Measurements from ENCODE around the gene NACC2. TPM values are rescaled to one million over a fixed set of nuclear protein-coding genes. Genes with fewer than 3 reads are reported as not detected.

The NACC2 gene
- total RNA-seq, 4 donors from 2014 or later, result 22.2 to 64.3 (median 26.5) TPM

DNA sequence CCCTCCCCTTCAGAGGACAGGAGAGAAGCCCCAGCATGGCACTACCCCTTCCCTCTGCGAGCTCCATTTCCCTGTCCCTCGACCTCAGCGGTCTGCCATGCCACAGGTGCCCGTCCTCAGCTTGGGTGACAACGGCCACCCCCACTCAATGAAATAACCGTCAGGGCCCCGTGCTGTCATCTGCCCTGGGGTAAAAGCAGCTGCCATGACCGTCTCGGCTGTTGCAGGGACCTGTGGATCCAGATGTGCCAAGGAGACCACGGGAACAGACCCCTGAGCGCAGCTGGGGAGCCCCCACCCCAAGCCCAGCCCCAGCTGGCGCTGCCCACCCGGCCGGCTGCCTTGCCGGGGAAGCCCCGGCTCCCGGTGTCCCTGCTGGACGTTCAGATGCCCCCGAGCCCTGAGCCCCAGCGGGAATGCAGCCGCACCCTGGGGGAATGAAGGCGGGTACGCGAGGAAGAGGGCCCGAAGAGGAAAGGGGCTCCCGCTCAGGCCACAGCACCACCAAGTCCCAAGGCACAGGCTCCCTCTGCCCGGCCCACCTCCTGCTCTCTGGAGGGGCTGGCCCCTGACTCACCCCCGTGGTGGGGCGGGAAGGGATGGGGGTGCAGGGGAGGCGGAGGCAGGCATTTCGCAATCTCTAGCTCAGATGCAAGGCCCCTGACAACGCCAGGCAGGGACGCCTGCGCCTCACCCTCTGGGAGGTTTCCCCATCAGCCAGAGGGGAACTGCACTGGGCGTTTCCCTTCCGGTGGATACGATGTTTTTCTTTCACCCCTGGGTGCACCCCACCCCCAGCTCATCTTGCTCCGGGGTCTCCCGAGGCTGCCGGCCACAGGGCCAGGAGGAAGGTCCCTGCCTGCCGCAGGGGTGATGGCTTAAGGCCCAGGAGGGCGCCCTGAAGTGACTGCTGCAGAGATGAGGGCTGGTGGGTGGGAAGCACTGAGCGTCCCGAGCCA lies 49.2 kb downstream of the NACC2 start:
- Histone ChIP-seq H3K36me3 (peaks cover 0 to 8% (median 0%) of the 10 kb centered on the region in 4 donors), H3K27ac (no peak overlapping the region), H3K4me3 (no peak overlapping the region), H3K4me1 (peaks cover 2 to 9% (median 6%) of the 10 kb centered on the region in 4 donors), H3K27me3 (no peaks in the 10 kb centered on the region), H3K9me3 (no peaks in the 10 kb centered on the region)
- no peak for TF ChIP-seq POLR2AphosphoS5 (IDR thresholded peaks at IDR 0.05)
- TF ChIP-seq, protein P1, sequence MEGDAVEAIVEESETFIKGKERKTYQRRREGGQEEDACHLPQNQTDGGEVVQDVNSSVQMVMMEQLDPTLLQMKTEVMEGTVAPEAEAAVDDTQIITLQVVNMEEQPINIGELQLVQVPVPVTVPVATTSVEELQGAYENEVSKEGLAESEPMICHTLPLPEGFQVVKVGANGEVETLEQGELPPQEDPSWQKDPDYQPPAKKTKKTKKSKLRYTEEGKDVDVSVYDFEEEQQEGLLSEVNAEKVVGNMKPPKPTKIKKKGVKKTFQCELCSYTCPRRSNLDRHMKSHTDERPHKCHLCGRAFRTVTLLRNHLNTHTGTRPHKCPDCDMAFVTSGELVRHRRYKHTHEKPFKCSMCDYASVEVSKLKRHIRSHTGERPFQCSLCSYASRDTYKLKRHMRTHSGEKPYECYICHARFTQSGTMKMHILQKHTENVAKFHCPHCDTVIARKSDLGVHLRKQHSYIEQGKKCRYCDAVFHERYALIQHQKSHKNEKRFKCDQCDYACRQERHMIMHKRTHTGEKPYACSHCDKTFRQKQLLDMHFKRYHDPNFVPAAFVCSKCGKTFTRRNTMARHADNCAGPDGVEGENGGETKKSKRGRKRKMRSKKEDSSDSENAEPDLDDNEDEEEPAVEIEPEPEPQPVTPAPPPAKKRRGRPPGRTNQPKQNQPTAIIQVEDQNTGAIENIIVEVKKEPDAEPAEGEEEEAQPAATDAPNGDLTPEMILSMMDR (IDR thresholded peaks at IDR 0.05), result no peak
- in situ Hi-C loops (cut with MboI; ENCODE audit: low pct_ligation_motif_present in 1 of 4, low pct_unique_long_range_greater_than_20kb in 1 of 4, low sequenced_read_pairs in 3 of 4) (no loop called here), intact Hi-C loops (cut with DNase I; ENCODE audit: low total_unique reads) (no loop called here)
- no peak for DNase-seq
- WGBS, 2 donors (ENCODE audit: low coverage in 1 of 2), result 47 to 78% methylated on average over 3 to 25 of the region's 44 CpGs

DNA sequence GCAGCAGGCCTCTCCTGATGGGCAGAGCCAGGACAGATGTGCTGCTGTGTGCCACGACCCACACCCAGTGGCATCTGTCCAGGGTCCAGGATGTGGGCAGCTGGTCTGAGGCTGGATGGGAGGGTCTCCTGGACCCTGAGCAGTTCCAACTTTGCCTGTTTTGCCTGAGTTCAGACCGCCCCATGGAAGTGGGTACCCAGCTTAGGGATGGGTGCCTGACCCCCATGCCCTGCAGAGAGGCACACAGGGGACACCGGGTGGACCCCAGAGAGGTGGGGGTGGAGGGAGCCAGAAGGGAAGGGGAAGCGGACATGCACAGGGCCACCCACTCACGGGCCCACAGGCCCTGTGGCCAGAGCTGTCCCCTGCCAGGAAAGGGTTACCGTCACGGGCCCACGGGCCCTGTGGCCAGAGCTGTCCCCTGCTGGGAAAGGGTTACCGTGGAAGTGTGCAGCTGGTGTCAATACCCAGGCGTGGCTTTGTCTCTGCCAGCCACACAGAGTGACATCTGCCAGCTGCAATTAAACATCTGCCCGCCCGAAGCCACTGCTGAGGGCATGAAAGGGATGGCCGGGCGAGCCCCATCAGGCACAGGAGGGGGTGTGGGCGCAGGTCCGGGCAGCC lies 50.0 kb downstream of the NACC2 start:
- Histone ChIP-seq H3K4me3 (no peak overlapping the region), H3K27ac (no peak overlapping the region), H3K27me3 (no peaks in the 10 kb centered on the region), H3K4me1 (peaks cover 0 to 1% (median 0%) of the 10 kb centered on the region in 4 donors), H3K36me3 (peaks cover 0 to 8% (median 0%) of the 10 kb centered on the region in 4 donors), H3K9me3 (no peaks in the 10 kb centered on the region)
- WGBS, 2 donors (ENCODE audit: low coverage in 1 of 2), result 60% methylated on average over 15 of the region's 16 CpGs; no CpG with 5 or more reads in 1 of the 2 donors
- in situ Hi-C loops (cut with MboI; ENCODE audit: low pct_ligation_motif_present in 1 of 4, low pct_unique_long_range_greater_than_20kb in 1 of 4, low sequenced_read_pairs in 3 of 4), result no loop called here
- TF ChIP-seq POLR2A (IDR thresholded peaks at IDR 0.05) (no peak), POLR2AphosphoS5 (IDR thresholded peaks at IDR 0.05) (no peak), EP300 (IDR thresholded peaks at IDR 0.05; ENCODE audit: low read depth) (no peak)
- TF ChIP-seq, protein P1 (IDR thresholded peaks at IDR 0.05), result no peak
- intact Hi-C loops (cut with DNase I; ENCODE audit: low total_unique reads), result no loop called here
- DNase-seq, result no peak

DNA sequence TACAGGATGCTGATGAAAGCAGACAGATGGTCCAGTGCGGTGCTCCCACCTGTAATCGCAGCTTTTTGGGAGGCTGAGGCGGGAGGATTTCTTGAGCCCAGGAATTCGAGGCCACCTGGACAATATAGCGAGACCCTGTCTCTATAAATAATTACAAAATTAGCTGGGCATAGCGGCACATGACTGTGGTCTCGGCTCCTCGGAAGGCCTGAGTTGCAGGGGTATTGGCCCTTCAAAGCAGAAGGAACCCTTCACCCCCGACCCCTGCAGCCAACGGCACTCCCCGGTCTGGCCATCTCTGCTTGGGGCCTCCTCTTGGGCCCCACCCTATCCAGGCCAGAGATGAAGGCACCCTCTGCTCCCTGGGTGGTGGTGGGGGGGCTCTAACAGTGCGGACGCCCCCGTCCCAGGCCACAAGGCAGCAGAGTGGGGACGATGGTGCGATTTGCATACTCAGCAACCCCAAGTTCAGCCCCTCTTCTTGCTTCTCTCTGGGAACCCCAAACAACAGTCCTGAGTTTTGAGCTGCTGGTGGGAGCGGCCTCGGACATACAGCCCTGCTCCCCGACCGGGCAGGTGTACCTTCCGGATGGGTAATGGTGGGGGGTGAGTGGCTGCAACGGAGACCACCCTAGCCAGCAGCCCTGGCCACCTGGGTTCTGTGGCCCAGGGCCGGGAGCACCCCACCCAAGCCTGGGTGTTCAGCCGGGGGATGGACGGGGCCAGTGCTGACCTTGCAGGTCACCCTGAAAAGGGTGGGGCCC lies 50.7 kb downstream of the NACC2 start:
- no peak for DNase-seq
- no peaks in the 10 kb centered on the region for H3K27me3 ChIP-seq
- 92 to 100% methylated on average over 1 to 25 of the region's 25 CpGs for WGBS, 2 donors (ENCODE audit: low coverage in 1 of 2)
- H3K9me3 ChIP-seq, result peaks cover 0 to 4% of the 10 kb centered on the region in 2 donors
- TF ChIP-seq POLR2AphosphoS5 (IDR thresholded peaks at IDR 0.05), result no peak
- TF ChIP-seq, protein P1 (IDR thresholded peaks at IDR 0.05), result no peak
- no peak for TF ChIP-seq EP300 (IDR thresholded peaks at IDR 0.05; ENCODE audit: low read depth)
- no peak for TF ChIP-seq POLR2A (IDR thresholded peaks at IDR 0.05)
- in situ Hi-C loops (cut with MboI; ENCODE audit: low pct_ligation_motif_present in 1 of 4, low pct_unique_long_range_greater_than_20kb in 1 of 4, low sequenced_read_pairs in 3 of 4) (no loop called here), intact Hi-C loops (cut with DNase I; ENCODE audit: low total_unique reads) (no loop called here)
- H3K4me3 ChIP-seq, result no peak overlapping the region
- peaks cover 0 to 2% (median 0%) of the 10 kb centered on the region in 4 donors for H3K36me3 ChIP-seq
- no peak overlapping the region for H3K27ac ChIP-seq
- H3K4me1 ChIP-seq, result no peaks in the 10 kb centered on the region
